Gastroesophageal sphincter (tissue), 4 donors: Measurements from ENCODE around the gene ATP6V0B. TPM values are rescaled to one million over a fixed set of nuclear protein-coding genes. Genes with fewer than 3 reads are reported as not detected.

Source experiments
- ATAC-seq: fragments of 150-250 bp; one replicate; pipeline ENCODE4 v1.9.1; 2016; ENCODE audit warnings: mild to moderate bottlenecking, moderate library complexity
- H3K27ac ChIP-seq, 4 donors: fragments of 200-600 bp; sonication (generic) in 3 of 4; 1 replicate in 3 of 4; 2 replicates in 1 of 4; pipeline ENCODE4 v1.5.1; 2016 to 2019
- H3K27me3 ChIP-seq: fragments of 200-600 bp; sonication (generic); one replicate; pipeline ENCODE4 v1.5.1; 2019
- H3K36me3 ChIP-seq, 2 donors: fragments of 200-600 bp; sonication (generic); one replicate each; pipeline ENCODE4 v1.5.1; 2019; ENCODE audit warnings: control low read depth in 1 of 2
- H3K4me1 ChIP-seq, 3 donors: fragments of 200-600 bp; sonication (generic); 1 replicate in 2 of 3; 2 replicates in 1 of 3; pipeline ENCODE4 v1.5.1; 2016 to 2019; ENCODE audit warnings: control low read depth in 2 of 3
- H3K4me3 ChIP-seq, 2 donors: fragments of 200-600 bp; sonication (generic); one replicate each; pipeline ENCODE4 v1.5.1; 2019; ENCODE audit warnings: mild to moderate bottlenecking in 1 of 2, moderate library complexity in 1 of 2
- H3K9me3 ChIP-seq, 3 donors: fragments of 200-600 bp; sonication (generic); one replicate each; pipeline ENCODE4 v1.5.1; 2017 to 2019; ENCODE audit warnings: control low read depth in 2 of 3
- CTCF ChIP-seq, 4 experiments: fragments of 200-600 bp in 2 of 4; fragments of 450-650 bp in 2 of 4; sonication (generic) in 1 of 4; IDR thresholded peaks; one replicate each; pipeline ENCODE4 v1.5.1; 2017 to 2019; ENCODE audit warnings: antibody characterized with exemption in 4 of 4, mild to moderate bottlenecking in 2 of 4, moderate library complexity in 2 of 4
- EP300 ChIP-seq: sonication (generic); formaldehyde crosslinking; IDR thresholded peaks from one replicate; pipeline ENCODE4 v1.6.1; 2017; ENCODE audit warnings: antibody characterized with exemption, mild to moderate bottlenecking
- POLR2A ChIP-seq, 2 donors: fragments of 450-650 bp; IDR thresholded peaks; one replicate each; pipeline ENCODE4 v1.6.1; 2017; ENCODE audit warnings: antibody characterized with exemption in 2 of 2, mild to moderate bottlenecking in 2 of 2, moderate library complexity in 1 of 2
- POLR2AphosphoS5 ChIP-seq: sonication (generic); formaldehyde crosslinking; IDR thresholded peaks from one replicate; pipeline ENCODE4 v1.6.1; 2017; ENCODE audit warnings: antibody characterized with exemption
- WGBS, 2 donors: methylation state at CpG; one replicate each; pipeline ENCODE4 v1.1.5; 2018; ENCODE audit warnings: low coverage in 1 of 2; 5-methylcytosine and 5-hydroxymethylcytosine counted together
- total RNA-seq, 4 donors: library from RNA; depleted of rRNA; stranded (reverse); fragments of >200 nt; gene quantifications; one replicate each; pipeline ENCODE4 v1.1.0, GENCODE V29; 2016

The ATP6V0B gene
- total RNA-seq, 4 donors from 2014 or later, result 67.9 to 107 (median 89.9) TPM

- Histone ChIP-seq H3K4me3 (no peak overlapping the region), H3K36me3 (peaks cover 0 to 42% of the 10 kb centered on the region in 2 donors), H3K9me3 (no peaks in the 10 kb centered on the region), H3K27me3 (no peaks in the 10 kb centered on the region), H3K27ac (no peak overlapping the region), H3K4me1 (peaks cover 0 to 2% (median 0%) of the 10 kb centered on the region in 3 donors)
- TF ChIP-seq EP300 (no peak), CTCF (IDR thresholded peaks at IDR 0.05) (no peak), POLR2AphosphoS5 (no peak), POLR2A (IDR thresholded peaks at IDR 0.05) (no peak)
- 82 to 100% methylated on average over 1 to 2 of the region's 8 CpGs for WGBS, 2 donors
- ATAC-seq, result no peak
Measured at GRCh38 chr1:44021156-44021555, 46.4 kb downstream of the ATP6V0B start.

GRCh38 chr1:44021581-44022321 lies 47.0 kb downstream of the ATP6V0B start:
- H3K4me1 ChIP-seq, result no peaks in the 10 kb centered on the region
- H3K27ac ChIP-seq, result no peak overlapping the region
- H3K4me3 ChIP-seq, result no peak overlapping the region
- TF ChIP-seq EP300 (no peak), CTCF (IDR thresholded peaks at IDR 0.05) (no peak), POLR2A (IDR thresholded peaks at IDR 0.05) (no peak), POLR2AphosphoS5 (no peak)
- peaks cover 0 to 42% of the 10 kb centered on the region in 2 donors for H3K36me3 ChIP-seq
- no peaks in the 10 kb centered on the region for H3K27me3 ChIP-seq
- 78 to 93% methylated on average over 2 to 3 of the region's 10 CpGs for WGBS, 2 donors
- ATAC-seq, result no peak
- no peaks in the 10 kb centered on the region for H3K9me3 ChIP-seq

GRCh38 chr1:44024031-44024902 lies 49.5 kb downstream of the ATP6V0B start:
- no peak for ATAC-seq
- Histone ChIP-seq H3K9me3 (no peaks in the 10 kb centered on the region), H3K27ac (peak overlapping the region in 1 of 4 donors; percentile 19), H3K36me3 (peaks cover 0 to 32% of the 10 kb centered on the region in 2 donors), H3K27me3 (no peaks in the 10 kb centered on the region), H3K4me3 (no peak overlapping the region), H3K4me1 (peaks cover 0 to 9% (median 5%) of the 10 kb centered on the region in 3 donors)
- no peak for TF ChIP-seq CTCF (IDR thresholded peaks at IDR 0.05)
- no peak for TF ChIP-seq EP300
- no peak for TF ChIP-seq POLR2AphosphoS5
- TF ChIP-seq POLR2A (IDR thresholded peaks at IDR 0.05), result no peak
- WGBS, 2 donors, result 80% methylated on average over 1 of the region's 14 CpGs

- Histone ChIP-seq H3K27ac (no peak overlapping the region), H3K36me3 (peaks cover 0 to 31% of the 10 kb centered on the region in 2 donors), H3K27me3 (no peaks in the 10 kb centered on the region), H3K4me1 (peaks cover 0 to 13% (median 8%) of the 10 kb centered on the region in 3 donors), H3K4me3 (no peak overlapping the region), H3K9me3 (no peaks in the 10 kb centered on the region)
- no peak for TF ChIP-seq POLR2AphosphoS5
- TF ChIP-seq EP300, result no peak
- TF ChIP-seq POLR2A (IDR thresholded peaks at IDR 0.05), result no peak
- no peak for TF ChIP-seq CTCF (IDR thresholded peaks at IDR 0.05)
- no peak for ATAC-seq
- 77 to 100% methylated on average over 2 to 13 of the region's 13 CpGs for WGBS, 2 donors
Measured at GRCh38 chr1:44024903-44025525, 50.3 kb downstream of the ATP6V0B start.
